ENCODE measurements around the gene ULK4.
"Not testable (repeated sequence)": the region's sequence is repeated elsewhere in the genome, so short reads cannot be mapped to it uniquely, and the experiment has no call there.

Gene ULK4

DNA sequence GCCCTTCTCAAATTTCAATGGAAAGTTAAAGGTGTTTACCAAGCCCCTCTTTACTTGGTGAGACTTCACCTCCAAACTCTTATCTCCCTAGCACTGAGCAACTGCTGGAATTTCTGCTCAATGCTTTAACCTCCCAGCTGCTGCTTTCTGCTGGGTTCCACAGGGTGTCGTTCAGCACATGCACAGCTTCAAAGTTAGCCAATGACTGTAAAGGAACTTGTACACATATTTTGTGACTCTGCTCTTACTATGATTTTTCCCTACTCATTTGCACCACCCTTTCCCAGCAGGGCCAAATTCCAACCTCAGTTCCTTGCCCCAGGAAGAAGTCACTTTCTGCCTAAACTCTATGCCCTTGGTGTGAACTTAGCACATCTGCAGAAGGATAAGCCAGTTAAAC is 89.7 kb downstream of the ULK4 start:
- no peak for DNase-seq

DNA sequence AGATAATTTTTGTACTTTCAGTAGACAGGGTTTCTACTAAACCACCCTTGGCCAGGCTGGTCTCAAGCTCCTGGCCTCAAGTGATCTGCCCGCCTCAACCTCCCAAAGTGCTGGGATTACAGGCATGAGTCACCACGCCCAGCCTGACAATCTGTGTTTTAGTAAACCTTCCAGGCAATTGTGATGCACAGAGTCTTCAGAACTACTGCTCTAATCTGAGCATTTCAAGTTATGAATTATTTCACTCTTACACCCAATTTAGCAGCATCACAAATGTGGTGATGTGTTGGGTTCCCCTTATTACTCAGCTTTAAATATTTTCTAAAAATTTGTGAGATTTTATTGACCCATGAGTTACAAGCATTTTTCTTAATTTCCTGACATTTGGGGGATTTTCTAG is 94.4 kb downstream of the ULK4 start:
- no peak for DNase-seq

DNA sequence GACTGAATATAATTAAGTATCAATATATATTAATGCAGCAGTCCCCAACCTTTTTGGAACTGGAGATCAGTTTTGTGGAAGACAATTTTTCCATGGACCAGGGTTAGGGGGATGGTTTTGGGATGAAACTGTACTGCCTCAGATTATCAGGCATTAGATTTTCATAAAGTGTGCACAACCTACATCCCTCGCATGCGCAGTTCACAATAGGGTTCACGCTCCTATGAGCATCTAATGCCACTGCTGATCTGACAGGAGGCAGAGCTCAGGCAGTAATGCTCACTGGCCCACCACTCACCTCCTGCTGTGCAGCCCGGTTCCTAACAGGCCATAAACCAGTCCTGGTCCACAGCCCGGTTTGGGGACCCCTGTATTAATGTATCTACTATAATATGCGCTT is 95.6 kb downstream of the ULK4 start:
- no peak for DNase-seq

DNA sequence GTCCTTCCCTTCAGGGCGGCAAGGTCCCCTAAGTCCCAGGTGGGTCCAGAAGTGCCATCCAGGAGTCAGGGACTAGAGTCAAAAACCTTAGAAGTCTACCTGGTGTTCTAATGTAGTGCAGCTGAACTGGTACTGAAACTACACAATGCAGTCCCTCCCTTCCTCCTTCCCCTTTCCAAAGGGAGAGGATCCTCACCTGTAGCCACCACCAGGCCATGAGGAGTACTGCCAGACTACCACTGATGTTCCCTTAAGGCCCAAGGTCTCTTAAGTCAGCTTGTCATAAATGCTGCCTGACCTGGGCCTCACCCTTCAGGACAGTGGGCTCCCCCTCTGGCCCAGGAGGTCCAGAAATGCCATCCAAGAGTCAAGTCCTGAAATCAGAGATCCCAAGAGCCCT is 98.9 kb downstream of the ULK4 start:
- DNase-seq, result no peak

DNA sequence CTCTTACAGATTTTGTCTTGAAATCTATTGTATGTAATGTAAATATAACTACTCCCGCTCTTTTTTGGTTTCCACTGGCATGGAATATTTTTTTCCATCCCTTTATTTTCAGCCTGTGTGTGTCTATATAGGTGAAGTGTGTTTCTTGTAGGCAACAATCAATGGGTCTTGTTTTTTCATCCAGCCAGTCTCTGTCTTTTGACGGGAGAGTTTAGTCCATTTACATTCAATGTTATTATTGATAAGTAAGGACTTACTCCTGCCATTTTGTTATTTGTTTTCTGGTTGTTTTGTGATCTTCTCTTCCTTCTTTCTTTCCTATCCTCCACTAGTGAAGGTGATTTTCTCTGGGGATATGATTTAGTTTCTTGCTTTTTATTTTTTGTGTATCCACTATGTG is 101.4 kb downstream of the ULK4 start:
- not testable (repeated sequence) for DNase-seq

DNA sequence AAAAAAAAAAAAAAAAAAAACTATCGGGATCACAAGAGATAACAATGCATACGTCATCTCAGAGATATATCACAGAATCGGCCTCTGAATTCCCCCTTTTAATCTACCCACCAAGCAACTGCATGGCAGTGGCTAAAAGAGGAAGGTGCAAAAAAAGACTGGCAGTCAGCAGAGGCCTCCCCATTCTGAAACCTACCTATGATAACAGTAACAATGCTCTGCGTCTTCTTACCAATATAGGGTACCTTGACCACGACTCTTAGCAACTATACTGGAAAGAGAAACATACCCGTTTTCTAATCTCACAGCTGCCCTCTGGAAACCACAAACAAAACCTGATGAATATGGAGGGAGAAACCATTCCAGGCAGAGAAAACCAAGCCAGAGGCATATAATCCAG is 106.9 kb downstream of the ULK4 start:
- DNase-seq, result no peak

DNA sequence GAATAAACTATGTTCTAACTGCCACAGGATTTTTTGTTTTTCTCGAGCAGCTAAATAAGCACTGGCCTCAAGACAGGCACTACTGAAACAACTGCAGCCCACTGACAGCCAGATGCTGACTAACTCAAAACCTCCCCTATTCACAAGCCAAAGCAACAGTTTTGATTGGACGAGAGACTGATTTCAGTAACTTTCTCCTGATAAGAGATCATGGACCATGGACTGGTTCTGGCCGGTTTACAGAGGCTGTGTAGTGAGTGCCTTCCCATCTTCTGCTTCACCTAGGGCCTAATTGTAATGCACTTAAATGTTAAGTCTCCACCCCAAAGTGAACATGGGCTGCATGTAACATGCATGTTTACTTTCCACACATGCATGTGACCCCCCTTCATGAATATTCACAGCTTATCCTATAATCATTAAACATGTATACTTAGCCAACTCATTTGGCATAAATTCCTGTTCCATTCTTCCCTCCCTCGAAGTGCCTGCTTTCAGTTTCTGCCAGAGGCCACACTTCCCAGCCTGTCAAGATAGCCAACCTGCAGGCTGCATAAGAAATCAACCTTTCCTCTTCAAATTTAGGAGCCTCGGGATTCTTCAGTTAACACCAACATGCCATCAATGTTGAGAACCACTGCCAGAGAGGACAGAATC is 108.2 kb downstream of the ULK4 start:
- DNase-seq, result no peak

DNA sequence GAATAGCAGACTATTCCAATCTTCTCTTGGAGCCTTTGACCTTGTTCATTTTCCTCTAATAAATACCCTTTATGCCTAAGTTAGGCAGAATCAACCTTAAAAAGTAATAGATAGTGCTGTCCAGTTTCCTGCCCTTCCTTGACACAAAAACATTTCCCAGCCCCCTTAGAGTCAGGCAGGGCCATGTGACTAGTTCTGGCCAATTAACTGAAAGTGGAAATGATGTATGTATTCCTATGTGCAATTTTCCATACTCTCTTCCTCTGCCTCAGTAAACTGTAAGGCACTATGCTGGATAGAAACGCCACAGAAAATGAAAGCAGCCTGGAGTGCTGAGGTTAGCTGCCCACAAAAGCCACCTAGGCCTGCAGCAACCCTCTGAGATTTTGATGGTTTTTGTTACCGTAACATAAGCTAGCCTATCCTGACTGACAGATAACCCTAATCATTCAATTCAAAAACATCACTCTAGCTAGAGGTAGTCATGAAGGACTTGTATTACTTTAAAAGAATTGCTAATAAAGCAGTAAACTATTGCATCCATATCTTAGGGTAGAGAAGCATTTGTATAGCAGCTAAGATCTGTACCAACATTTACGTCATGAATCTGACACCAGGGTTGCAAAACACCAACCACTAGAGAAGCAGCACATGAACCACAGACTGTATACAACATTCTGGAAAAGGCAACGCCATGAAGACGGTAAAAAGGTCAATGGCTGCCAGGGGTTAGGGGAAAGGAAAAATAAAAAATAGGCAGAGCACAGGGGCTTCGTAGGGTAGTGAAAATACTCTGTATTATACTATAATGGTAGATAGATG is 112.9 kb downstream of the ULK4 start:
- DNase-seq, result no peak

DNA sequence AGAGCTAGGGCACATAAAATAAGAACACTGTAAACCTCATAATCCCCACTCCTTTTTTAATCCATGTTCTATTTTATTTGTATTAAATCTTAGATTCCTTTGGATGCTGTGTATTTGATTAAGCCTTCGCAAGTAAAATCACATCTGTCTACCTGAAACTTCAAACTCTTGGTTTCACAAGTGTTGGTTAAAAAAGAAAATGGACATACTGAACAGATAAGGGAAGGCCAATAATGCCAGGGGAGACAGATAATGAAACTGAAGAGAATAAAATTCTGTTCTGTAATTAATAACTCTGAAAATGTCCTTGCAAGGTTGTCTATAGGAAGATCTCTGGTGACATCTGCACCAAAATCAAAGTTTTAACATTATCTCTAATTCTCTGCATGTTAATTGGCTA is 114.2 kb downstream of the ULK4 start:
- no peak for DNase-seq

DNA sequence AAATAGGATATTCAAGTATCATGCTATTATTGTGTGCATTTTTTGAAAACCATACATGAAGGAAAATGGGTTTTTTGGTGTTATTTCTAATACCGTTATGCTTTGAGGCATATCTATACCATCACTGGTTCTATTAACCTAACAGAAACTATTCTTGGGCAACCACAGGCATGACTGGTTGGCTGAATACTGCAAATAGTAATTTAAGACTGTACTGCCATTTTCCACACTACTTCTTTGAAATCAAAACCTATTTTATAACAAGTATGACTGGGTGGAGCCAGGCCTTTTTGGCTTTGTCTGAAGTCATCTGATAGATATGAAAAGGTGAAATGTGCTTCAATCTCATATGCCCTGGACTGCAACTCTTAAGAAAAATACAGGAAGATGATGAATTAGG is 115.1 kb downstream of the ULK4 start:
- DNase-seq, result no peak

DNA sequence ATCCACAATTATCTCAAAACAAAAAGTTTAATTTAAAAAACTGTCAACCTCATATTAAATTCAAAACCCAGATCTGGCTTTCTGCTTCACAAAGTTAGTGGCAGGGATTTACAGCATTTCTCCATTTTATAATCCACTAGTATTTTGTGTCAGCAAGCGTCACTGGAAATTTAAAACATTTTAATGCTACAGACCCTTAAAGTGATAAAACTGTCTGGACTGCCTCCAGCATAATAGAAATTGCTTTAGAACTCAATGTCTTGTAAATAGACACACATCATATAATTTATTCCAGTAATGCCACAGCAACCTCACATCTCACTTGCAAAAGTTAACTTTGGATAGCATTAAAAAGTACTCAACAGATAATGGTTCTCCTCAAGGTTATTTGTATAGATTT is 116.1 kb downstream of the ULK4 start:
- DNase-seq, result no peak

DNA sequence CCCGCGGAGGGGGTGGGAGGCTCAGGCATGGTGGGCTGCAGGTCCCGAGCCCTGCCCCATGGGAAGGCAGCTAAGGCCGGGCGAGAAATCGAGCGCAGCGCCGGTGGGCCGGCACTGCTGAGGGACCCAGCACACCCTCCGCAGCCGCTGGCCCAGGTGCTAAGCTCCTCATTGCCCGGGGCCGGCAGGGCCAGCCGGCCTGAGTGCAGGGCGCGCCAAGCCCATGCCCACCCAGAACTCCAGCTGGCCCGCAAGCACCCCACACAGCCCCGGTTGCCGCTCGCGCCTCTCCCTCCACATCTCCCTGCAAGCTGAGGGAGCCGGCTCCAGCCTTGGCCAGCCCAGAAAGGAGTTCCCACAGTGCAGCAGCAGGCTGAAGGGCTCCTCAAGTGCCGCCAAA is 117.6 kb downstream of the ULK4 start:
- not testable (repeated sequence) for DNase-seq

DNA sequence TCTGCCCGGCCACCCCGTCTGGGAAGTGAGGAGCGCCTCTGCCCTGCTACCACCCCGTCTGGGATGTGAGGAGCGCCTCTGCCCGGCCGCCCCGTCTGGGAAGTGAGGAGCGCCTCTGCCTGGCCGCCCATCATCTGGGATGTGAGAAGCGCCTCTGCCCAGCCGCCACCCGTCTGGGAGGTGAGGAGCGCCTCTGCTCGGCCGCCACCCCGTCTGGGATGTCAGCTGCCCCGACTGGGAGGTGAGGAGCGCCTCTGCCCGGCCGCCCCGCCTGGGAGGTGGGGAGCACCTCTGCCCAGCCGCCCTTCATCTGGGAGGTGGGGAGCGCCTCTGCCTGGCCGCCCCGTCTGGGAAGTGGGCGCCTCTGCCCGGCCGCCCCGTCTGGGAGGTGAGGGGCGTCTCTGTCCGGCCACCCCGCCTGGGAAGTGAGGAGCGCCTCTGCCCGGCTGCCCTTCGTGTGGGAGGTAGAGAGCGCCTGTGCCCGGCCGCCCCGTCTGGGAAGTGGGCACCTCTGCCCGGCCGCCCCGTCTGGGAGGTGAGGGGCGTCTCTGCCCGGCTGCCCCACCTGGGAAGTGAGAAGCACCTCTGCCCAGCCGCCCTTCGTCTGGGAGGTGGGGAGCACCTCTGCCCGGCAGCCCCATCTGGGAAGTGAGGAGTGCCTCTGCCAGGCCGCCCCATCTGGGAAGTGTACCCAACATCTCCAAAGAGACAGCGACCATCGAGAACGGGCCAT is 120.8 kb downstream of the ULK4 start:
- not testable (repeated sequence) for DNase-seq

DNA sequence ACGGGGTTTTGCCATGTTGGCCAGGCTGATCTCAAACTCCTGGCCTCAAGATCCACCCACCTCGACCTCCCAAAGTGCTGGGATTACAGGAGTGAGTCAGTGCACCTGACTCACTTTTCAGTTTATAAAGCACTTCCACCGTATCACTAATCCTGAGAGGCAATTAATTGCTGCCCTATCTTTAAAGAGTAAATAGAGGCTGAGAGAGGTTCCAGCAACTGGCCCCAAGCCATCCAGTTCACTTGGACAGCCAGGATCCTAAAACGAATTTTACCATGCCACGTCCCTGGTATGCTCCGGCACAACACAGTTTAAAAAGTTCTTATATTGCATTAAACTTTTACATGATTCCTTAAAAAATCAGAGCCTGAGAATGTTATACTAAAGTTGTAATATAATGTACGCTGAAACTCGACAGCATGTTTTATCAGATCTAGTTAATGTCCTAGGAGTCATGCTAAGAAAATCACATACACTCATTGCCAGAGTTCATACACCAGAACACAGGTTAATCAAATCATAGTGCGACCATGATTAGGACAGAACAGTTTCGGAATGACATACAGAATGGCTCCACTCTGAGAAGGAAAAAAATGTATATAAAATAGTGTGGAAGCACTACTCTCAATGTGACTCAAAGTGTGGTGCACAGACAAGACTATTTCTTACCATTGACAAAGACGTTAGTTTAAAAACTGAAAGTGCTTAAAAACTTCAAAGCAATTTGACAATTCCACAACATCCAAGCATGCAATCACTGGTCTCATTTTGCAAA is 125.4 kb downstream of the ULK4 start:
- DNase-seq, result no peak

DNA sequence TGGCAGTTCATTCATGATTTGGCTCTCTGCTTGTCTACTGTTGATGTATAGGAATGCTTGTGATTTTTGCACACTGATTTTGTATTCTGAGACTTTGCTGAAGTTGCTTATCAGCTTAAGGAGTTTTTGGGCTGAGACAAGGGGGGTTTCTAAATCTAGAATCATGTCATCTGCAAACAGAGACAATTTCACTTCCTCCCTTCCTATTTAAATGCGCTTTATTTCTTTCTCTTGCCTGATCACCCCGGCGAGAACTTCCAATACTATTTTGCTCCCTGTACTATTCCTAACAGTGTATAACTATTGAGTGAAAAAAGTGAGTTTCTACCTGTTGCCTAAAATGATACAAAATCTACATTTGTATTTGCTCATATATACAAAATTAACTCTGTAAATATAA is 128.3 kb downstream of the ULK4 start:
- DNase-seq, result no peak

DNA sequence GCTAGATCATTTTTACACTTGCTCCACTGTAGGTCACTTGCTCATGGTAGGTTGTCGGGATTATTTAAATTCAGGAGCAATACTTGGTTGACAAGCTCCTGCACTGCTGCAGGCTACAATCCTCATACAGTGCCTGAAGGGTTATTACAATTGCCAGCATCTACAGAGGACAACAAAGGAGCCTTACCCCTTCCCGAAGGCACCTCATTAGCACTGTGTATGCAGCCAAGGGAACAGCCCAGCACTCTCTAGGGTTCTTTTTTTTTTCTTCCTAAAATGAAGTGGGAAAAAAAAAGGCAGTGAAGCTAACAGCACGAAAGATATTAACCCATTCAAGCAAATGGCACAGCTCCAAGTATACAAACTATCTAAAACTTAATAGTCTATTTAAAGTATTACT is 142.7 kb downstream of the ULK4 start:
- DNase-seq, result no peak

DNA sequence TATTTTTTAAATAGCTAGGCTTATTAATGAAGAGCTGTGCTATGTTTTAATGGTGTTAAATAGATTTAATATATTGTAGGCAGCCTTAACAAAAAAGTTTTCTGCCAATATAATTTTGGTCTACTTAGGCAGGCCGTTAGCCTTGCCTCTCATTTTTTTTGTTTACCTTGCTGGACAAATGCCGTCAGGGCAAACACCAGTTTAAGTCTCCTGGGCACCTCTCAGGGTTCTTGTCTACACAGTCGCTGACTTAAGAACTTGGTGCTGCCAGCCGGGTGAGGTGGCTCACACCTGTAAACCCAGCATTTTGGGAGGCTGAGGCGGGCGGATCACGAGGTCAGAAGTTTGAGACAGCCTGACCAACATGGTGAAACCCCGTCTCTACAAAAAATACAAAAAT is 153.3 kb downstream of the ULK4 start:
- DNase-seq, result no peak

DNA sequence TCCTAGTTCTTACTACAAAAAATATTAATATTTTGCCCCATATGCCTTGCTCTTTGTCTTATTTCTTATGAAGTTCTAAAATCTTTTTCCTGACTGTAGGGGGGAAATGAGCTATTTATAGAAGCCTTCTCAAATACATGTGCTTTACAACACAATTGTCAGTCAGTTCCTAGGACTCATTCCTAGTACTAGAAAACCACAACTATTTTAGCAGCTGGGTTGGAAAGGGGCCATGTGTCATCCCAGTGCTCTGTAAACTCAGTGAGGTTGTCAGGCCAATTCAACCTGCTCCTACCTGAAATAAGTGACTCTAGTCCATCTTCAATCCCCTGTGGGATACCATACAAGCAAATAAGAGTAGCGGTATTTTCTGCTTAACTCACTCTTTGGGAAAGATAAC is 153.8 kb downstream of the ULK4 start:
- no peak for DNase-seq

DNA sequence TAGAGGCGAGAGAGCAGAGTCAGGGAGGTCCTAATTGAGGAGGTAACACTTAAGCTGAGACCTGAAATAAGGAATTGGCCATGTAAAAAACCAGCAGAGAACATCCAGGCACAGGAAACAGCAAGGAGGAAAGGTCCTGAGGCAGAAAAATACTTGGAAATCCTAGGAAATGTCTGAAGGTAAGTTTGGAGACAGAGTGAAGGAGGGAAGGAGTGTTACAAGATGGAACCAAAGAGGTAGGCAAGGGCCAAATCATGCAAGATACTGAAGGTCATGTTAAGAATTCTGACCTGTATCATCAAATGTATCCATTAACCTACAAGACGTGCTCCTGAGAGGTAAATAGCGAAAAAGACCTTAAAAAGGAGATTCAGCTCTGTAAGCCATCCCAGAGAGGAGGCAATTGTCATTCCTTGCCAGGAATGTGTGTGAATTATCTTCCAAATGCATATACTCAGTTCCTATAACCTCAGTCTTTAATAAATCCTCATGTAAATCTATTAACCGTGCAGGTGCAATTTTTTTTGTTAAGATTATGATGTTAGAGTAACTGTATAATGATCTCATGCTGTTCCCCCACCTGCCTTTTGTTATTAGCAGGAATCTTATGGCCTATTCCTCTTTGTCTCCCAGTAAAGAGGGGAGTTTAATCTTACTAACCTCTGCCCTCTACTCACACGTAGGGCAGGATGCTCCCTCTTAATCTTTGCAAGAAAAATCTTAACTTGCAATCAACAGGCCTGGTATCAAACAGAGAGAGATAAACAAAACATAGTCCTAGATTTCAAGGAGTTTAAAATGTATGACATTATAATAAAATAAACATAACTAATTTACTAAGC is 166.9 kb downstream of the ULK4 start:
- no peak for DNase-seq

DNA sequence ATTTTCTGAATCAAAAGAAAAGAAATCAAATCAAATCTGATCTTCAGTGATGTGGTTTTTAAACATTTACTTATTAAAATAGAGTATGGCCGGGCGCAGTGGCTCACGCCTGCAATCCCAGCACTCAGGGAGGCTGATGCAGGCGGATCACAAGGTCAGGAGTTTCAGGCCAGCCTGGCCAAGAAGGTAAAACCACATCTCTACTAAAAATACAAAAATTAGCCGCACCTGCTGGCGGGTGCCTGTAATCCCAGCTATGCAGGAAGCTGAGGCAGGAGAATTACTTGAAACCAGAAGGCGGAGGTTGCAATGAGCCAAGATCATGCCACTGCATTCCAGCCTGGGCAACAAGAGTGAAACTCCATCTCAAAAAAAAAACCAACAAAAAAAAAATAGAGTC is 169.1 kb downstream of the ULK4 start:
- no peak for DNase-seq

DNA sequence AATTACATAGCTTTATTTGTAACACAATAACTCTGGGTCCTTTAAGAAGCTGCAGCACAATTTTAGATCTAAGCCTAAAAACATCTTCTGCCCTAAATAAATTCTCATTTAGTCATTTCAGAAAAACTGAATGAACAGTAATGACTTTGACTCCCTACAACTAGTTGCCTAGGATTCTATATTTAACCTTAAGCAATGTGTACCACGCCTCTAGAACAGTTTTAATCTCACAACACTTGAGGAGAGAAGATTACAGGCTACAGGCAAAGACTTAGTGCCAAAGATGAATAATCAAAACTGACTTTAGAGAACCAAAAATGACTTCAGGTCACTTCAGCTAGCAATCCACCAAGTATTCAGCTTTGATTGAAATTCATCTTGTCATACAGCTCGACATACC is 192.8 kb downstream of the ULK4 start:
- no peak for DNase-seq

Measured in amygdala (tissue), 56 donors.